GM19351 (cell line): ENCODE results near the gene MTSS2.
"Not testable (repeated sequence)": the region's sequence is repeated elsewhere in the genome, so short reads cannot be mapped to it uniquely, and the experiment has no call there.

Experiments
- ATAC-seq: cut with Tn5 transposase; IDR thresholded peaks from one replicate; pipeline ENCODE4 v1.9.1; 2021; ENCODE audit warnings: mild to moderate bottlenecking, moderate library complexity; ENCODE audit not compliant: unreplicated experiment

Gene MTSS2

DNA sequence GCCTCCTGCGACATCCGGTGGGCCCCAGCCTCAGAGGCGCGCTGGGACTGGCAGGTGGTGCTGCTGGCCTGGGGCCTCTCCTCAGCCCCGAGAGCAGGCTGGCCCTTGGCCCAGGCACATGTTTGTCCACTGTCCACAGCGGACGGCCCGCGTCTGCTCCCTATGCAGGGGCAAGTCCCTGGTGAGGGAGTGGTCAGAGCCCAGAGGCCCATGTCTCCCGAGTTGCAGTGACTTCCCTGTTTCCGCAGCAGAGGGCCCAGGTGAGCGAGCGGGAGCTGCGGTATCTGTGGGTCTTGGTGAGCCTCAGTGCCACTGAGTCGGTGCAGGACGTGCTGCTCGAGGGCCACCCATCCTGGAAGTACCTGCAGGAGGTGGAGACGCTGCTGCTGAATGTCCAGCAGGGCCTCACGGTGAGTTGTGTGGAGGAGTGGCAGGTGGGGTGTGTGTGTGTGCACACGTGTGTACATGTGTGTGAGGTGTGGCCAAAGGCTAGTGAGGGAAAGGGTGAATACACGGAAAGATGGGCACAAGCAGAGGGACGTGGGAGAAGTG lies 29.1 kb downstream of the MTSS2 start:
- ATAC-seq: no peak

DNA sequence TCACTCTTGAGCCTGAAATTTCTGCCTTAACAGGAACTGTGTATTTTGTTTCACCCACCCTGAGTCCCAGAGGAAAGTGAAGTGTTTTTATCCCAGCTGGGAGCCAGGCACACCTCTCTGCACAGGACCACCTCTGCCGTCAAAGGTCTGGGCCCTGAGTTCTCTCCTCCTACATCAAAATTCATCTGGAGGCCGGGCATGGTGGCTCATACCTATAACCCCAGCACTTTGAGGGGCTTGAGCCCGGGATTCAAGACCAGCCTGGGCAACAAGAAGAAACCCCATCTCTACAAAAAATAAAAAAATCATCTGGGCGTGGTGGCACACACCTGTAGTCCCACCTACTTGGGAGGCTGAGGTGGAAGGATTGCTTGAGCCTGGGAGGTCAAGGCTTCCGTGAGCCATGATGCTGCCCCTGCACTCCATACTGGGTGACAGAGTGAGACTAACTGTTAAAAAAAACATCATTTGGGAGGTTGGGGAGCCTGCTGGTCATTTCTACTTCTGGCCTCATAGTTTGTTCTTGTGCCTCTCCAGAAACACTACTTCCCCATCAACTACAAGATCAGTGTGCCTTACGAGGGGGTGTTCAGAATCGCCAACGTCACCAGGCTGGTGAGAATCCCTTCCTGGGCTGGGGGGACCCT lies 29.7 kb downstream of the MTSS2 start:
- no peak for ATAC-seq

DNA sequence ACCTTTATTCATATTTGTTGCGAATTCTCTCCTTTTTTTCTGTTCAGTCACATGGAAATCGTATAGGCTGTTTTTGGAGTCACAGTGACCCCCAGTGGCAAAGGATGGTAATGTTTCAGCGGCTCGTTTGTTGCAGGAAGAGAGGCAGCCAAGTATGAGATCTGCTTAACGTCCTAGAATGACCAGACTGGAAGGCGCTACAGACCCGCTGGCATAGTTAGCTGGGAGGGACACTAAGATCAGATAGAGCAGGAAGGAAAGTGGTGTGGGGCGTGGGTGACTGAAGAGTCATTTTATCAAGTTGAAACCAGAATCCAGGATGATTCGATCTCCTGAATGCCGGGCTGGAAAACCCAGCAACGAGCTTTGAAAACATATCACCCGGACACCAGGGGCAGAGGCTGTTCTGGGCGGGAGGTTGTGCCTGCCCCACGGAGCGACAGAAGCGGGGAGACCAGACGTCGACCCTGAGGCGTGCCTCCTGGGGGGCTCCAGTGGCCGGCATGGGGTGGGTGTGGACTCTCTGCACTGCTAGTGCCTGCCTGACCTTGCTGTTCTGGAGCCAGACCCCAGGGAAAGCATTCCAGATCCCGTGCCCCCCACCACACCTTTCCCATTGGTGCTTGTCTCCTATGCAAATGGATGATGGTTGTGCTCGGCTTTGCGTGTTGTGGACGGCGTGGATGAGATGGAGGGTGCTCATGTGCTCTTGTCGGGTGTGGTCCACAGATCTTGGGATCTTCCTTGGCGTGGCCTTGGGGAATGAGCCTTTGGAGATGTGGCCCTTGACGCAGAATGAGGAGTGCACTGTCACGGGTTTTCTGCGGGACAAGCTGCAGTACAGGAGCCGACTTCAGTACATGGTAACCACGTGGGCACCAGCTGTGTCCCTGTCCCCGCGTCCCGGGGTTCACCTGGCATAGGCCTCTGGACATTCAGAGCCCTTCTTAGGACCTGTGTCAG lies 31.8 kb downstream of the MTSS2 start:
- ATAC-seq: no peak

DNA sequence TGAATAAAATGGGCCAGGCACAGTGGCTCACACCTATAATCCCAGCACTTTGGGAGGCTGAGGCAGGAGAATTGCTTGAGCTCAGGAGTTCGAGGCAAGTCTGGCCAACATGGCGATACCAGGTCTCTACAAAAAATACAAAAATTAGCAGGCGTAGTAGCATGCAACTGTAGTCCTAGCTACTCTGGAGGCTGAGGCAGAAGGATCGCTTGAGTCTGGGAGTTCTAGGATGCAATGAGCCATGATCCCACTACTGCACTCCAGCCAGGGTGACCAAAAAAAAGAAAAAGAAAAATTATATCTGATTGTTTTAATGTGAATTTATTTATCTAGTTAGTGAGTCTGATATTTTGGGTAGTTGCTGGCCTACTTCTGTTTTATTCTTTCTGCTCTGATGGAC lies 32.4 kb downstream of the MTSS2 start:
- ATAC-seq: no peak

DNA sequence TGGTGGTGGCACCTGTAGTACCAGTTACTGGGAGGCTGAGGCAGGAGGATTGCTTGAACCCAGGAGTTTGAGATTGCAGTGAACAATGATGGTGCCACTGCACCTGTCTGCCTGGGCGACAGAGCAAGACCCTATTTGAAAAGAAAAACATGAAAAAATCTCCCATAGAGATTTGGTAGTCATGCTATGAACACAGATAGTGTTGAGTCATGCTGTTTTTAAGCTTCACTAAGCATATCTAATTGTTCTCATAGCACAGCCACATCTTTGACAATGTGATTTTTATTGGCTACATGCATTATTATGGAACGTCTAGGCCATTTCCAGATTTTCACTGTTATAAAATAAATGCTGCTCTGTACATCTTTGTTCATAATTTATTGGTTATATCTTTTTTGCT lies 33.5 kb downstream of the MTSS2 start:
- no peak for ATAC-seq

DNA sequence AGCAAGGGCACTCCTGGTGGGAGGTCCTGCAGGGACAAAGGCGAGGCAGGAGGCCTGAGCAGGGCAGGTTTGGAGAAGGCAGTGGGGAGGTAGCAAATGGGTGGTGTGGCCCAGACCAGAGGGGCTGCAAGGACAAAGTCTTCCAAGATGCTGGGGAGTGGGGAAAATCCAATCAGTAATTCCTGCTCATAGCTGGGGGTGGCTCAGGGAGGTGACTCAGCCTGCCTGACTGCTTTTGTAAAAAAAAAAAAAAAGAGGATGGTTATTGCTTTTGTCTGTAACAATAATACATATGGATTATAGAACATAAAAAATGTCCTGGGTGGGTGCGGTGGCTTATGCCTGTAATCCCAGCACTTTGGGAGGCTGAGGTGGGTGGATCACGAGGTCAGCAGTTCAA lies 34.3 kb downstream of the MTSS2 start:
- no peak for ATAC-seq

DNA sequence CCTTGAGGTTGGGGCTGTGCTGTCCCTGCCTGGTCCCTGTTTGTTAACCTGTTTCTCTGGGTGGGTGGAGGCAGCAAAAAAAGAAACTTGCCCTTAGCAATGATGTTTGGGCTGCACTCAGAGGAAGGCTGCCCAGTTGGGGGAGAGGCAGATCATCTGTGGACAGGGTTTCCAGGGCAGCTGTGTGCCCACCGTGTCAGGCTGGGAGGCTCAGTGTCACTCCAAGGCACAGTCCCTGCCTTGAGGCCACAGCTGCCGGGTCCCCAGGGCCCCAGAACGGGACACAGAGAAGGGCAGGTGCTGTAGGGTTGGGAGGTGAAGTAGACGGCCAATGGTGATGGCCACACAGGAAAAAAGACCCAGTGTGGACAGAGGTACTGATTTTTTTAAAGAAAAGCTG lies 35.6 kb downstream of the MTSS2 start:
- no peak for ATAC-seq

DNA sequence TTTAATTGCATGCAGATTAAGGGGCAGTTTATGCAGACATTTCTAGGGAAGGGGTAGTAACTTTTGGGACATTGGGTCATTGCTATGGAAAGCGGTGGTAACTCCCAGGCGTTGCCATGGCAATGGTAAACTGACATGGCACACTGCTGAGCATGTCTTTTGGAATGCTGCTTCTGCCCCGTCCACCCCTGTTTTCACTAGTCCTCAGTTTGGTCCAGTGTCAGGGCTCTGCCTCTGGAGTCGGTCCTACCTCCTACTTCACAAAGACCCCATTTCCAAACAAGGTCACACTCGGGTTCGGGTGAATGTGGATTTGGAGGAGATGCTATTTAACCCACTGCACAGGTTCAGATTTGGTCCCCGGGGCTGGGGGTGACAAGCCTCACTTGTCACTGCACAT lies 36.6 kb downstream of the MTSS2 start:
- ATAC-seq: no peak

DNA sequence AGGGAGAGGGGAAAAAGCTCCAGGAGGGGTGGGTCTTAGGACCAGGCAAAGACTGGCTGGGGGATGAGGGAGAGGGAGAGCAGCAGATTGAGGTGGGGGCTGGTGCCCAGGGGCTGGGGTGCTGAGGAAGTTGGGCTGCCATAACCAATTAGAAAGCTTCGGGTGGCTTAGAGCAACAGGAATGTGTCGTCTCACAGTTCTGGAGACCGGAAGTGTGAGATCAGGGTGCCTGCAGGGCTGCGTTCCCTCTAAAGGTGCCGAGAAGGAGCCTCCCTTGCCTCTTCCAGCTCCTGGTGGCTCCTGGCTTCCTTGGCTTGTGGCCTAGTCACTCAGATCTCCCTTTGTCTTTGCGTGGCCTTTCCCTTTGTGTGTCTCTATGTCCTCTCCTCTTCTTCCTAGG lies 37.2 kb downstream of the MTSS2 start:
- ATAC-seq: no peak

DNA sequence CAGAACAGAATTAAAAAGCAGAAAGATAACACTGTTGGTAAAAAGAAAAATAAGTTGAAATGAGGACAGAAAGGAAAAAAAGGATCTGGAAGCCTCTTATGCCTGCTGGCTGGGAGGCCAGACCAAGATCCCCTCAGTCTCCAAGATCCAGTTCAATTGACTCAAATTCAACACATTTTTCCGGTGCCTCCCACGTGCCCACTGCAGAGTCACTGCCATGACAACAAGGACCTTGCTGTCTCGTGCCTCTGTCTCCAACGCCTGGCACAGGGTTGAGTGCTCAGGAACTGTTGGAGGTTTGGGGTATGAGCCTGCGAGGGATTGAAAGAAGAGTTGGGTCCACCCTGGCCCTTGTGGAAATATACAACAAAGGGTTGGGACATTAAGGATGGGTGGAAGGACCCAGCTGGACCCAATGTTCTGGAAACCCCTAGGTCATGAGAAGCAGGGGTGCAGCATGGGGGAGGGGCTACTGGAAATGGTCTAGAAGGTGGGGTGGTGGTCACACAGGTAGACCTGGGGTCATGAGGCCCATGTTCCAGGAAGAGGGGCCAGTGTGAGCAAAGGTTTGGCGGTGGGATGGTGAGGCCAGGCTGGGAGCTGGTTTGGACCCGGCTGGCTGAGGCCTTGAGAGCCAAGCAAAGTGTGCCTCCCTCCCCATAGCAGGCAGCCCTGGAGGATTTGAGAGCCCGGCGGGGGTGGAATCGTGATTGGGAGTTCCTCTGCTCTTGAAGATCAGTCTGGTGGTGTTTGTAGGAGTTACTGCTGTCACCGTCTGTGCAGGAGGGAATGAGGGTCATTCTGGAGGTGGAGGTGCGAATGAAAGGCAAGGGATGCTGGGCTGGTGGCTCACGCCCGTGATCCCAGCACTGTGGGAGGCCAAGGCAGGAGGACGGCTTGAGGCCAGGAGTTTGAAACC lies 38.2 kb downstream of the MTSS2 start:
- no peak for ATAC-seq

DNA sequence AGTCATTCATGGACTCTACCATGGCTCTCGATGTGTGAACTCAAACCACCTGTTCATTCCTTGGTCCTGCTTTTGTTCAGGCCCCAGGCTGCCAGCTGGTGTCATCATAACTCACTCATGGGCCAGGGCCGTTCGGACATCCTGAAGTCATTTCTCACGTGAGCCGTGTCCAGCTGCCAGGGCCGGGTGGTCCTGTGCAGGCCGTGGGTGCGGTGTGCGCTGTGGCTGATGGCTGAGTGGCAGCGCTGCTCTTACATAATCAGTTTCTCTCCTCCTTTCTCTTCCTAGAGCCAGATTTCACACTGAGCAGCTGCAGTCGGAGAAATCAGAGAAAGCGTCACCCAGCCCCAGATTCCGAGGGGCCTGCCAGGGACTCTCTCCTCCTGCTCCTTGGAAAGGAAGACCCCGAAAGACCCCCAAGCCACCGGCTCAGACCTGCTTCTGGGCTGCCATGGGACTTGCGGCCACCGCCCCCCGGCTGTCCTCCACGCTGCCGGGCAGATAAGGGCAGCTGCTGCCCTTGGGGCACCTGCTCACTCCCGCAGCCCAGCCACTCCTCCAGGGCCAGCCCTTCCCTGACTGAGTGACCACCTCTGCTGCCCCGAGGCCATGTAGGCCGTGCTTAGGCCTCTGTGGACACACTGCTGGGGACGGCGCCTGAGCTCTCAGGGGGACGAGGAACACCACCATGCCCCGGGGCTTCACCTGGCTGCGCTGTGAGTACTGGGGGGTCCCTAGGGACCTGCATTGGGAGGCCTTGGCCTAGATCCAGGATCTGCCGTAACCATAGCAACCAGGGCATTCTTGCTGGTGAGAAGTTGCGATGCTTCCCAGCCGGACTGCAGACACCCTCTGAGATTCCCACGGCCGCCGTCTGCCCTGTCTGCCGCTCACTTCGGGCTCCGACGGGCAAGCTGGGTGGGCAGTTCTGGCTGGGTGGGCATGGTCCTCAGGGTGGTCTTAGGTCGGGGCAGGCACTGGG lies 39.3 kb downstream of the MTSS2 start, which contains the start of gene IL34:
TSS of gene IL34 (plus strand) at position 300 of the 982 bp plus-strand sequence. CDS start at position 689, 389 bp downstream.
- no peak for ATAC-seq

DNA sequence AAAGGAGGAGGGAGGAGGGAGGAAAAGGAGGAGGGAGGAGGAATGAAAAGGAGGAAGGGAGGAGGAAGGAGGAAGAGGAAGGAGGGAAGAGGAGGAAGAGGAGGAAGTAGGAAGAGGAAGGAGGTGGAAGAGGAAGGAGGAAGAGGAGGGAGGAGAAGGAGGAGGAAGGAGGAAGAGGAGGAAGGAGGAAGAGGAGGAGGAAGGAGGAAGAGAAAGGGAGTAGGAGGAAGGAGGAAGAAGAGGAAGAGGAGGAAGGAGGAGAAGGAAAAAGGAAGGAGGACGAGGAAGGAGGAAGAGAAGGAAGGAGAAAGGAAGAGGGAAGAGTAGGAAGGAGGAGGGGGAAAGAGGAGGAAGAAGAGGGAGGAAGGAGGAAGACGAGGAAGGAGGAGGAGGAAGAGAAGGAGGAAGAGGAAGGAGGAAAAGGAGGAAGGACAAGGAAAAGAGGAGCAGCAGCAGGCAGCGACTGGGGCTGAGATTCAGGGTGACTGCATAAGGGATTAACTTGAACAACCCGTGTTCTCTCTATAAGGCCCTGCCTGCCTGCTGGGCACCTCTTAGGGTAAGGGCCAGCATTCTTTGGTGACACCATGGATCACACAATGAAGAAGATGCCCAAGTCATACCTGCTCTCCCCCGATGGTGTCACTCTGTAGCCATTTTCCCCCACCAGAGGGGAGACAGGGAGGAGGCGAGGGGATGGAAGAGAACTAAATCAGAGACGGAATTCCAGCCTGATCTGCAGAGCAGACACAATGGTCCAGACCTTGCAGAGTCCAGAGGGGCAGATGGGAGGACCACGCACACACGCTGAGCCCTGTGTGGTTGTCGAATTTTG lies 40.9 kb downstream of the MTSS2 start:
- no peak for ATAC-seq

DNA sequence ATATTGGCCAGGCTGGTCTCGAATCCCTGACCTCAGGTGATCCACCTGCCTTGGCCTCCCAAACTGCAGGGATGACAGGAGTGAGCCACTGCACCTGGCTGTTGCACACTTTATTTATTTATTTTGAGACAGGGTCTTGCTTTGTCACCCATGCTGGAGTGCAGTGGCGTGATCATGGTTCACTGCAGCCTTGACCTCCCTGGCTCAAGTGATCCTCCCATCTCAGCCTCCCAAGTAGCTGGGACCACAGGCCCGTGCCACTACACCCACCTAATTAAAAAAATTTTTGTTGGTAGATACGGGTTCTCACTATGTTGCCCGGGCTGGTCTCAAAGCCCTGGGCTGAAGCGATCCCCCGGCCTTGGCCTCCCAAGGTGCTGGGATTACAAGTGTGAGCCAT lies 42.6 kb downstream of the MTSS2 start:
- ATAC-seq: not testable (repeated sequence)

DNA sequence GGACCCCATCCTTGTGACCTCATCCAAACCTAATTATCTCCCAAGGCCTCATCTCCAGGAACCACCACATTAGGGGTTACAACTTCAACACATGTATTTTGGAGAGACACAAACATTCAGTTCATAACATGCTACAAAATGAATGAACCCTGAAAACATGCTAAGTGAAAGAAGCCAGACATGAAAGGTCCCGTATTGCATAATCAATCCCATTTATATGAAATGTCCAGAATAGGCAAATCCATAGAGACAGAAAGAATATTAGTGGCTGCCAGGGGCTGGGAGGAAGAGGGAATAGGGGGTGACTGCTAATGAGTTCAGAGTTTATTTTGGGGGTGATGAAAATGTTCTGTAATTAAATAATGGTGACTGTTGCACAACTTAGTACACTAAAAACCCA lies 43.2 kb downstream of the MTSS2 start:
- ATAC-seq: no peak

DNA sequence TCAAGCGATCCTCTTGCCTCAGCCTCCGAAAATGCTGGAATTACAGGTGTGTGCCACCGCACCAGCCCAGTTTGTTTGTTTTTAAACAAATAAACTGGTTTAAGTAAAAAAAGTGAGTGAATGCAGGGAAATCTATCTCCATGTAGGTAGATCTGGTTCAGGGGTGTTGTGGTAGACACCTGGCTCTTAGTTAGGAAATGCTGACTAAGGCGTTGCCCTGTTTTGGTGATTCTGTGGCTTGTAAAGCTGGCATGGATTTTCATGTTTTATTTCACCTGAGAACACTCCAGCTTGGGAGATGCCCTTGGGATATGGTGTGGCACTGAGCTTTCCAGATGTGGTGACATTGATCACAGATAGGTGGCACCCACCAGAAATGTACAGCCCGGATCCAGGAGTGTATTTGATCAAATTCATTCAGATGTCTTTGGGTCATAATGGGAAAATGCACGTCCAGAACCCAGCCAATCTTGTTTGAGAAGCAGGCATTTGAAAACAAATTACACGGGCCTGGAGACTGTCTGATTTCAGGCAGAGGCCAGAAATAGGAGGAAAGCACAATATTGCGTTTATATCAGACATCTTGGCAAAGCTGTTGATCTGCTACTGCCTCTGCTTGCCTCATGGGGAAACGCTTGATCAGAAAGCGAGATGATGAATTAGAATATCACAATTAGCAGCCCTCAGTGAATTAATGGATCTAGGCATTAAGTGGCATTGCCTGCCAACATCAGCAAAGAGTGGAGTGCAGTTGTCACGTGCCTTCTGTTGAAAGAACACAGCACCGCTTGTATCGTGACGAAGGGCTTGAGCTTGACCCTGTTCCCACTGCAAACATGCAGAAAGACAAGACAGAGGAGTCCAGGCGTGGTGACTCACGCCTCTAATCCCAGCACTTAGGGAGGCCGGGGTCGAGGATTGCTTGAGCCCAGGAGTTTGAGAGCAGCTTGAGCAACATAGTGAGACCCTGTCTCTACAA lies 46.8 kb downstream of the MTSS2 start:
- ATAC-seq: no peak
